K562 (cell line): ENCODE results near the gene PLA1A. TPM values are rescaled to one million over a fixed set of nuclear protein-coding genes. Genes with fewer than 3 reads are reported as not detected.
A peak's percentile ranks its signal among the peaks of the same experiment; 100 is the strongest.

Experiments
- CBX2 ChIP-seq: fragments of 200-600 bp; sonication (generic); IDR thresholded peaks from one replicate; pipeline ENCODE4 v1.6.1; 2012; ENCODE audit warnings: mild to moderate bottlenecking, low read length, inconsistent platforms; ENCODE audit not compliant: insufficient read depth, poor library complexity, severe bottlenecking
- JUNB ChIP-seq: fragments of 450-650 bp; formaldehyde crosslinking; conservative IDR thresholded peaks from 2 replicates; pipeline ENCODE4 v1.4.0; 2020; ENCODE audit warnings: mild to moderate bottlenecking
- NFRKB ChIP-seq: fragments of 450-650 bp; IDR thresholded peaks from 2 replicates; pipeline ENCODE4 v1.6.1; 2016; ENCODE audit warnings: low read depth
- PHF8 ChIP-seq: fragments of 200-600 bp; sonication (generic); IDR thresholded peaks from 2 replicates; pipeline ENCODE4 v1.6.1; 2012; ENCODE audit warnings: mixed run types, mild to moderate bottlenecking, inconsistent platforms, low read length, moderate library complexity, borderline replicate concordance
- SMARCE1 ChIP-seq: fragments of 450-650 bp; IDR thresholded peaks from 2 replicates; pipeline ENCODE4 v1.7.1; 2016; ENCODE audit warnings: mild to moderate bottlenecking
- ZNF134 ChIP-seq: fragments of 250-450 bp; sonication (Bioruptor Pico); conservative IDR thresholded peaks from 2 replicates; pipeline ENCODE4 v1.4.0; 2020
- ZNF76 ChIP-seq: fragments of 250-450 bp; sonication (Bioruptor Pico); IDR thresholded peaks from 2 replicates; pipeline ENCODE4 v1.4.0; 2020; ENCODE audit warnings: mild to moderate bottlenecking, moderate library complexity, borderline replicate concordance
- polyA plus RNA-seq, 8 experiments: library from polyadenylated mRNA; depleted of rRNA in 4 of 8; stranded (reverse) in 5 of 8; unstranded in 3 of 8; fragments of >200 nt; fragmentation: Nextera tagmentation in 2 of 8; fragmentation: Illumina TruSeq in 1 of 8; extraction: Ambion mirVana in 2 of 8; extraction: Trizol in 1 of 8; gene quantifications; 2 replicates each; pipeline versions ENCODE4 v1.2.1 to v1.2.3, GENCODE V29; 2011 to 2014; ENCODE audit warnings: inconsistent platforms in 1 of 8, missing spikeins in 1 of 8
- total RNA-seq, 7 experiments: library from RNA; depleted of rRNA in 6 of 7; stranded (reverse); fragments of >200 nt in 6 of 7; fragmentation: Illumina TruSeq in 2 of 7; extraction: Trizol in 2 of 7; gene quantifications; 2 replicates each; pipeline versions ENCODE4 v1.2.1 to v1.2.3, GENCODE V29; 2011 to 2021; ENCODE audit warnings: low replicate concordance in 1 of 7
- TF ChIP-seq, protein P1 (sequence below): fragments of 450-650 bp; IDR thresholded peaks from 2 replicates; pipeline ENCODE4 v1.6.1; 2017; ENCODE audit warnings: antibody characterized with exemption, mild to moderate bottlenecking
- TF ChIP-seq, protein P2 (sequence below), 3 experiments: fragments of 200-800 bp in 1 of 3; fragments of 250-450 bp in 1 of 3; fragments of 450-650 bp in 1 of 3; sonication (Bioruptor Pico) in 1 of 3; sonication (Bioruptor generic) in 1 of 3; formaldehyde crosslinking in 1 of 3; IDR thresholded peaks; 2 replicates each; pipeline versions ENCODE4 v1.6.1 to v1.8.0; 2016 to 2022; ENCODE audit warnings: mild to moderate bottlenecking in 2 of 3, missing genetic modification characterization in 2 of 3, missing compliant biosample characterization in 1 of 3, moderate library complexity in 1 of 3
- TF ChIP-seq, protein P3 (sequence below), 2 experiments: fragments of 200-800 bp in 1 of 2; sonication (Bioruptor generic) in 1 of 2; sonication (generic) in 1 of 2; formaldehyde crosslinking in 1 of 2; IDR thresholded peaks in 1 of 2; conservative IDR thresholded peaks in 1 of 2; 2 replicates each; pipeline versions ENCODE4 v1.5.0 to v1.6.1; 2016 to 2020; ENCODE audit warnings: missing compliant biosample characterization in 1 of 2, missing genetic modification characterization in 1 of 2, missing genetic modification reagents in 1 of 2
- TF ChIP-seq, protein P4 (sequence below): fragments of 450-650 bp; IDR thresholded peaks from 2 replicates; pipeline ENCODE4 v1.7.1; 2018; ENCODE audit warnings: mild to moderate bottlenecking, low read depth; ENCODE audit not compliant: partially characterized antibody

PLA1A gene
- total and polyA plus RNA-seq, 9 of the 15 experiments (the other 6 are each of a cell fraction or from before 2014, with no cell fraction given) = not detected

DNA sequence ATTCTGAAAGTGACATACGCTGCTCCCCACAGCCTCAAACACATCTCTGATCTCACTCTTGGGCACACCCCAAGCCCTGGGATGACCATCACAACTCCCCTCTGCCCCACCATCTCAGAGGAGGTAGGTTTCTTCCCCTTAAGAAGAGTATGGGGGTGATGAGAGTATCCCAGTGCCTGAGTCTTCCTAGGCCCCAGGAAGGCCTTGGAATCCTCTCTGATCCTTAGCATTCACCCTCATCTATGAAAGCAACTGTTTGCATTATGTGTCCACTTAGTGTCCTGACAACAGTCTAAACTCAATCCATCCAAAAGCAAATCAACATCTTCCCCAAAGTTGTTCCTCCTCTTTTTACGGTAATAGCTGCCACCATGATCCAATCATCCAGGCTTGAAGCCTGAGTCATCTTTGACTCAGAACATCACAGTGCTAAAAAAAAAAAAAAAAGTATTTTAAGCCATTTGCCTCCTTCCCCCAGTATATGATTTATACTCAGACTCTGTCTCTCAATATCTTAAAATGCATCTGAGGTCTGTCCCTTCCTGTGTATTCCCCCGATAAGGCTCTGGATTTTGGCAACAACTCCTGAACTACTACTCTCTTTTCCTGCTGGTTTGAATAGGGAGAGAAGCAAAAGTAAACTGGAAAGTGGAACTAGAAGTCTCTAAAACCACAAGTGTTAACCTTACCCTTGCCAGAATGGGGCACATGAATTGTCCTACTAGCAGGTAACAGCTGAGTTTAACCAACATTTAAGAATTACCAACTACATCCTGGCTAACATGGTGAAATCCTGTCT, 40.2 kb downstream of the PLA1A start (continued):
- TF ChIP-seq, protein P1, sequence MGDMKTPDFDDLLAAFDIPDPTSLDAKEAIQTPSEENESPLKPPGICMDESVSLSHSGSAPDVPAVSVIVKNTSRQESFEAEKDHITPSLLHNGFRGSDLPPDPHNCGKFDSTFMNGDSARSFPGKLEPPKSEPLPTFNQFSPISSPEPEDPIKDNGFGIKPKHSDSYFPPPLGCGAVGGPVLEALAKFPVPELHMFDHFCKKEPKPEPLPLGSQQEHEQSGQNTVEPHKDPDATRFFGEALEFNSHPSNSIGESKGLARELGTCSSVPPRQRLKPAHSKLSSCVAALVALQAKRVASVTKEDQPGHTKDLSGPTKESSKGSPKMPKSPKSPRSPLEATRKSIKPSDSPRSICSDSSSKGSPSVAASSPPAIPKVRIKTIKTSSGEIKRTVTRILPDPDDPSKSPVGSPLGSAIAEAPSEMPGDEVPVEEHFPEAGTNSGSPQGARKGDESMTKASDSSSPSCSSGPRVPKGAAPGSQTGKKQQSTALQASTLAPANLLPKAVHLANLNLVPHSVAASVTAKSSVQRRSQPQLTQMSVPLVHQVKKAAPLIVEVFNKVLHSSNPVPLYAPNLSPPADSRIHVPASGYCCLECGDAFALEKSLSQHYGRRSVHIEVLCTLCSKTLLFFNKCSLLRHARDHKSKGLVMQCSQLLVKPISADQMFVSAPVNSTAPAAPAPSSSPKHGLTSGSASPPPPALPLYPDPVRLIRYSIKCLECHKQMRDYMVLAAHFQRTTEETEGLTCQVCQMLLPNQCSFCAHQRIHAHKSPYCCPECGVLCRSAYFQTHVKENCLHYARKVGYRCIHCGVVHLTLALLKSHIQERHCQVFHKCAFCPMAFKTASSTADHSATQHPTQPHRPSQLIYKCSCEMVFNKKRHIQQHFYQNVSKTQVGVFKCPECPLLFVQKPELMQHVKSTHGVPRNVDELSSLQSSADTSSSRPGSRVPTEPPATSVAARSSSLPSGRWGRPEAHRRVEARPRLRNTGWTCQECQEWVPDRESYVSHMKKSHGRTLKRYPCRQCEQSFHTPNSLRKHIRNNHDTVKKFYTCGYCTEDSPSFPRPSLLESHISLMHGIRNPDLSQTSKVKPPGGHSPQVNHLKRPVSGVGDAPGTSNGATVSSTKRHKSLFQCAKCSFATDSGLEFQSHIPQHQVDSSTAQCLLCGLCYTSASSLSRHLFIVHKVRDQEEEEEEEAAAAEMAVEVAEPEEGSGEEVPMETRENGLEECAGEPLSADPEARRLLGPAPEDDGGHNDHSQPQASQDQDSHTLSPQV = peak; percentile 60; the same call in 1 of the 2 replicates
- no peak for TF ChIP-seq CBX2
- TF ChIP-seq JUNB = no peak
- 0 out of 2 replicates have a peak, but pooled peaks have one; percentile 39 for TF ChIP-seq ZNF76 (CRISPR knock-in tag)
- TF ChIP-seq NFRKB = peak; percentile 59; the same call in 1 of the 2 replicates
- no peak for TF ChIP-seq ZNF134
- TF ChIP-seq SMARCE1 = peak; percentile 62; the same call in 1 of the 2 replicates
- TF ChIP-seq, protein P2, sequence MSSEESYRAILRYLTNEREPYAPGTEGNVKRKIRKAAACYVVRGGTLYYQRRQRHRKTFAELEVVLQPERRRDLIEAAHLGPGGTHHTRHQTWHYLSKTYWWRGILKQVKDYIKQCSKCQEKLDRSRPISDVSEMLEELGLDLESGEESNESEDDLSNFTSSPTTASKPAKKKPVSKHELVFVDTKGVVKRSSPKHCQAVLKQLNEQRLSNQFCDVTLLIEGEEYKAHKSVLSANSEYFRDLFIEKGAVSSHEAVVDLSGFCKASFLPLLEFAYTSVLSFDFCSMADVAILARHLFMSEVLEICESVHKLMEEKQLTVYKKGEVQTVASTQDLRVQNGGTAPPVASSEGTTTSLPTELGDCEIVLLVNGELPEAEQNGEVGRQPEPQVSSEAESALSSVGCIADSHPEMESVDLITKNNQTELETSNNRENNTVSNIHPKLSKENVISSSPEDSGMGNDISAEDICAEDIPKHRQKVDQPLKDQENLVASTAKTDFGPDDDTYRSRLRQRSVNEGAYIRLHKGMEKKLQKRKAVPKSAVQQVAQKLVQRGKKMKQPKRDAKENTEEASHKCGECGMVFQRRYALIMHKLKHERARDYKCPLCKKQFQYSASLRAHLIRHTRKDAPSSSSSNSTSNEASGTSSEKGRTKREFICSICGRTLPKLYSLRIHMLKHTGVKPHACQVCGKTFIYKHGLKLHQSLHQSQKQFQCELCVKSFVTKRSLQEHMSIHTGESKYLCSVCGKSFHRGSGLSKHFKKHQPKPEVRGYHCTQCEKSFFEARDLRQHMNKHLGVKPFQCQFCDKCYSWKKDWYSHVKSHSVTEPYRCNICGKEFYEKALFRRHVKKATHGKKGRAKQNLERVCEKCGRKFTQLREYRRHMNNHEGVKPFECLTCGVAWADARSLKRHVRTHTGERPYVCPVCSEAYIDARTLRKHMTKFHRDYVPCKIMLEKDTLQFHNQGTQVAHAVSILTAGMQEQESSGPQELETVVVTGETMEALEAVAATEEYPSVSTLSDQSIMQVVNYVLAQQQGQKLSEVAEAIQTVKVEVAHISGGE (CRISPR knock-in tag; IDR thresholded peaks at IDR 0.05) = peak in 1 of 3 experiments; percentile 32; a peak in 1 of 6 replicates
- TF ChIP-seq PHF8 = no peak
- TF ChIP-seq, protein P3, sequence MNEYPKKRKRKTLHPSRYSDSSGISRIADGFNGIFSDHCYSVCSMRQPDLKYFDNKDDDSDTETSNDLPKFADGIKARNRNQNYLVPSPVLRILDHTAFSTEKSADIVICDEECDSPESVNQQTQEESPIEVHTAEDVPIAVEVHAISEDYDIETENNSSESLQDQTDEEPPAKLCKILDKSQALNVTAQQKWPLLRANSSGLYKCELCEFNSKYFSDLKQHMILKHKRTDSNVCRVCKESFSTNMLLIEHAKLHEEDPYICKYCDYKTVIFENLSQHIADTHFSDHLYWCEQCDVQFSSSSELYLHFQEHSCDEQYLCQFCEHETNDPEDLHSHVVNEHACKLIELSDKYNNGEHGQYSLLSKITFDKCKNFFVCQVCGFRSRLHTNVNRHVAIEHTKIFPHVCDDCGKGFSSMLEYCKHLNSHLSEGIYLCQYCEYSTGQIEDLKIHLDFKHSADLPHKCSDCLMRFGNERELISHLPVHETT (CRISPR knock-in tag; conservative IDR thresholded peaks at IDR 0.05 in 1 of 2, IDR thresholded peaks at IDR 0.05 in 1 of 2) = peak in 1 of 2 experiments; percentile 31; a peak in 1 of 4 replicates
- TF ChIP-seq, protein P4, sequence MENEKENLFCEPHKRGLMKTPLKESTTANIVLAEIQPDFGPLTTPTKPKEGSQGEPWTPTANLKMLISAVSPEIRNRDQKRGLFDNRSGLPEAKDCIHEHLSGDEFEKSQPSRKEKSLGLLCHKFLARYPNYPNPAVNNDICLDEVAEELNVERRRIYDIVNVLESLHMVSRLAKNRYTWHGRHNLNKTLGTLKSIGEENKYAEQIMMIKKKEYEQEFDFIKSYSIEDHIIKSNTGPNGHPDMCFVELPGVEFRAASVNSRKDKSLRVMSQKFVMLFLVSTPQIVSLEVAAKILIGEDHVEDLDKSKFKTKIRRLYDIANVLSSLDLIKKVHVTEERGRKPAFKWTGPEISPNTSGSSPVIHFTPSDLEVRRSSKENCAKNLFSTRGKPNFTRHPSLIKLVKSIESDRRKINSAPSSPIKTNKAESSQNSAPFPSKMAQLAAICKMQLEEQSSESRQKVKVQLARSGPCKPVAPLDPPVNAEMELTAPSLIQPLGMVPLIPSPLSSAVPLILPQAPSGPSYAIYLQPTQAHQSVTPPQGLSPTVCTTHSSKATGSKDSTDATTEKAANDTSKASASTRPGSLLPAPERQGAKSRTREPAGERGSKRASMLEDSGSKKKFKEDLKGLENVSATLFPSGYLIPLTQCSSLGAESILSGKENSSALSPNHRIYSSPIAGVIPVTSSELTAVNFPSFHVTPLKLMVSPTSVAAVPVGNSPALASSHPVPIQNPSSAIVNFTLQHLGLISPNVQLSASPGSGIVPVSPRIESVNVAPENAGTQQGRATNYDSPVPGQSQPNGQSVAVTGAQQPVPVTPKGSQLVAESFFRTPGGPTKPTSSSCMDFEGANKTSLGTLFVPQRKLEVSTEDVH = no peak
